Large intestine (tissue), 3 donors: ENCODE data around the gene KDM4B. TPM values are rescaled to one million over a fixed set of nuclear protein-coding genes. Genes with fewer than 3 reads are reported as not detected.

Experiments
- DNase-seq, 2 donors: peaks; one replicate each; pipeline versions ENCODE4 v3.0.0 to v3.0.0-alpha.2; 2013
- H3K27ac ChIP-seq: one replicate; pipeline ENCODE4 v1.5.1; 2013; ENCODE audit warnings: low read length
- H3K27me3 ChIP-seq: 2 replicates; pipeline ENCODE4 v1.6.1; 2013; ENCODE audit warnings: low read length; ENCODE audit not compliant: control insufficient read depth, insufficient read depth
- H3K36me3 ChIP-seq: 2 replicates; pipeline ENCODE4 v1.6.1; 2013; ENCODE audit warnings: low read length; ENCODE audit not compliant: control insufficient read depth, insufficient read depth
- H3K4me1 ChIP-seq: one replicate; pipeline ENCODE4 v1.6.1; 2013; ENCODE audit warnings: low read length; ENCODE audit not compliant: control insufficient read depth, insufficient read depth
- H3K4me3 ChIP-seq: one replicate; pipeline ENCODE4 v1.5.1; 2013; ENCODE audit warnings: low read length
- H3K9me3 ChIP-seq: one replicate; pipeline ENCODE4 v1.6.1; 2013; ENCODE audit warnings: mild to moderate bottlenecking, low read depth, low read length, moderate library complexity; ENCODE audit not compliant: control insufficient read depth
- WGBS: methylation state at CpG from one replicate; pipeline ENCODE4 v1.1.5; 2013; ENCODE audit warnings: low lambda C conversion rate; ENCODE audit not compliant: insufficient coverage; 5-methylcytosine and 5-hydroxymethylcytosine counted together
- polyA plus RNA-seq: library from polyadenylated mRNA; unstranded; fragments of 120-200 nt; gene quantifications from one replicate; pipeline ENCODE4 v1.2.1, GENCODE V29; 2013

KDM4B gene
- polyA plus RNA-seq, 1 donor = 13.7 TPM

DNA sequence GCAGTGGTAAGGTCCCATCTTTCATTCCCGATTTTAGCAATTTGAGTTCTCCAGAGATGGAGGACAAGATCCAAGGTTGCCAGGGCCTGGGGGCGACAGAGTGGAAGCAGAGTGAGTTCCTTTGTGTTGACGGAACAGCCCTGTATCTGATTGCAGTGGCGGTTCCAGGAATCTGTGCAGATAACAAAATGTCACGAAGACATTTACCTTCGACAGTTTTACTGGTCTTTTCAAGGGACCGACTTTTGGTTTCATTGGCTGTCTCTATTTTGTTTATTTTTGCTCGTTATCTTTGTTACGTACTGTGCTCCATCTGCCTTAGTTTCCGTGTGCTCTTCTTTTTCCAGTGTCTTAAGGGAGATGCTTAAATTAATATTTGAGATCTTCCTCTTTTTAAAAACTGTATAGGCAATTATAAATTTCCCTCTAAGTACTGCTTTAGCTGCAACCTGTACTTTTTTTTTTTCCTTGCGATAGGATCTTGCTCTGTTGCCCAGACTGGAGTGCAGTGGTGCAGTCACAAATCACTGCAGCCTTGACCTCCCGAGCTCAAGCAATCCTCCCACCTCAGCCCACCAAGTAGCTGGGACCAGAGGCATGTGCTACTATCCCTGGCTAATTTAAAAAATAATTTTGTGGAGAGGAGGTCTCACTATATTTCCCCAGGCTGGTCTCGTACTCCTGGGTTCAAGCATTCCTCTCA lies 23.2 kb downstream of the KDM4B start:
- WGBS = 26% methylated on average over 3 of the region's 13 CpGs
- Histone ChIP-seq H3K36me3 (peaks cover 4% of the 10 kb centered on the region), H3K9me3 (no peaks in the 10 kb centered on the region), H3K27ac (no peak overlapping the region), H3K4me1 (no peaks in the 10 kb centered on the region), H3K27me3 (no peaks in the 10 kb centered on the region), H3K4me3 (no peak overlapping the region)
- no peak for DNase-seq

DNA sequence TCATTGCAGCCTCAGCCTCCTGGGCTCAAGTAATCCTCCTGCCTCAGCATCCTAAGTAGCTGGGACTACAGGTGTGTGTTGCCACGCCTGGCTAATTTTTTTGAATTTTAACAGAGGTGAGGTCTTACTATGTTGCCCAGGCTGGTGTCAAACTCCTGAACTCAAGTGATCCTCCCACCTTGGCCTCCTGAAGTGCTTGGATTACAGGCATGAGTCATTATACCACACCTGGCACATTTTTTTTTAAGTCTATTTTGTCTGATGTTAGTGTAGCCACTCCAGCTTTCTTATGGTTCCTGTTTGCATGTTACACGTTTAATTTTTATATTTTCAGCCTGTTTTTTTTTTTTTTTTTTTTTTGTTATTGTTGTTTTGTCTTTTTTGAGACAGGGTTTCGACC lies 24.8 kb downstream of the KDM4B start:
- Histone ChIP-seq H3K4me1 (no peaks in the 10 kb centered on the region), H3K27me3 (no peaks in the 10 kb centered on the region), H3K9me3 (no peaks in the 10 kb centered on the region), H3K4me3 (no peak overlapping the region), H3K27ac (no peak overlapping the region), H3K36me3 (peaks cover 6% of the 10 kb centered on the region)
- WGBS = 83% methylated on average over 1 of the region's 3 CpGs
- DNase-seq = no peak

DNA sequence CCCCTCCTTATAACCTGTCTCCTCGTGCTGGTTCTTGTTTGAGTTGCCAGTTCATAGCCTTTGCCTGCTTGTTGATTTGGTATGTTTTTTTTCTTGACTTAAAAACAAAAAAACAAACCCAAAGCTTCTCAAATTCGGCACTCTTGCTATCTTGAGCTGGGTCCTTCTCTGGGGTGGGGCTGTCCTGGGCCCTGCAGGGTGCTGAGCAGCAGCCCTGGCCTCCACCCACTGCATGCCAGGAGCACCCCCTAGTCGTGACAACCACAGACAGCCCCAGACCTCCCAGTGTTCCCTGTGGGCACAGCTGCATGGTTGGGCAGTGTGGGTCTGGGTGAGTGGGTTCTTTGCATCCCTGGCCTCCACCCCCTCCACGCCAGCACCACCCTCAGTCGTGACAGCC lies 27.8 kb downstream of the KDM4B start:
- H3K27me3 ChIP-seq = no peaks in the 10 kb centered on the region
- no peaks in the 10 kb centered on the region for H3K9me3 ChIP-seq
- 100% methylated on average over 1 of the region's 5 CpGs for WGBS
- H3K27ac ChIP-seq = no peak overlapping the region
- H3K4me1 ChIP-seq = no peaks in the 10 kb centered on the region
- H3K36me3 ChIP-seq = peaks cover 6% of the 10 kb centered on the region
- H3K4me3 ChIP-seq = no peak overlapping the region
- no peak for DNase-seq

DNA sequence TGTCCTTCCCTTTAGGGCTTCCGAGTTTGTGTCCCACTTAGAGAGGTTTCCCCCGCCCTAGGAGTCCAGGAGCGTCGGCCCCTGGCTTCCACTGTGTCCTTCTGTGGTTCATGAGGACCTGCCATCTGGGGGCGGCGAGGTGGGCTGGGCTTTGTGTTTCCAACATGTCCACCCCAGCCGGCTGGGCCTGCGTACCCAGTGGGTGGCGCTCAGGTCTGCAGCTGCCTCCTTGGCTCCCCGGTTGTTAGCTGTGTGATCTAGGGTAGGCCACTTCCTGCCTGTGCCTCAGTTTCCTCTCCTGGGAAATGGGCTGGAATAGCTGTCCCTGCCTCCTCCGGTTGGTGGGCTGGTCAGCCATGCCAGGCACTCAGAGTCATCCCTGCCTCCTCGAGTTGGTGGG lies 28.4 kb downstream of the KDM4B start:
- Histone ChIP-seq H3K27ac (no peak overlapping the region), H3K4me3 (no peak overlapping the region), H3K36me3 (peaks cover 6% of the 10 kb centered on the region), H3K27me3 (no peaks in the 10 kb centered on the region), H3K4me1 (no peaks in the 10 kb centered on the region), H3K9me3 (no peaks in the 10 kb centered on the region)
- no CpG with 5 or more reads among the region's 12 CpGs for WGBS
- DNase-seq = no peak

DNA sequence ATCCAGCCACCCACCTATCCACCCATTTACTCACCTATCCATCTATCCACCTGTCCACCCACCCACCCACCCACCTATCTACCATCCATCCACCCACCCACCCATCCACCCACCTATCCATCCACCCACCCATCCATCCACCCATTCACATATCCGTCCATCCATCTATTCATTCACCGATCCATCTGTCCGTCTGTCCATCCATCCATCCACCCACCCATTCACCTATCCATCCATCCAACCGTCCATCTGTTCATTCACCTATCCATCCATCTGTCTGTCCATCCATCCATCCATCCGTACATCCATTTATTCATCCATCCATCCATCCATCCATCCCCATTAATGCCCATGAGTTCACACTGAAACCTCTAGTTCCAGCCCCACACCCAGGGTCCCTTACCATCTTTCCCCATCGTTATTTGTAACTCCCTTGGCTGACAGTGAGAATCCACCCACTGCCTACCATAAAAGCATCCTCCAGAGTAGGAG lies 31.3 kb downstream of the KDM4B start:
- no peak for DNase-seq
- H3K4me1 ChIP-seq = no peaks in the 10 kb centered on the region
- no peak overlapping the region for H3K27ac ChIP-seq
- H3K4me3 ChIP-seq = no peak overlapping the region
- H3K9me3 ChIP-seq = no peaks in the 10 kb centered on the region
- WGBS = 100% methylated on average over 5 of the region's 6 CpGs
- peaks cover 6% of the 10 kb centered on the region for H3K36me3 ChIP-seq
- H3K27me3 ChIP-seq = no peaks in the 10 kb centered on the region

DNA sequence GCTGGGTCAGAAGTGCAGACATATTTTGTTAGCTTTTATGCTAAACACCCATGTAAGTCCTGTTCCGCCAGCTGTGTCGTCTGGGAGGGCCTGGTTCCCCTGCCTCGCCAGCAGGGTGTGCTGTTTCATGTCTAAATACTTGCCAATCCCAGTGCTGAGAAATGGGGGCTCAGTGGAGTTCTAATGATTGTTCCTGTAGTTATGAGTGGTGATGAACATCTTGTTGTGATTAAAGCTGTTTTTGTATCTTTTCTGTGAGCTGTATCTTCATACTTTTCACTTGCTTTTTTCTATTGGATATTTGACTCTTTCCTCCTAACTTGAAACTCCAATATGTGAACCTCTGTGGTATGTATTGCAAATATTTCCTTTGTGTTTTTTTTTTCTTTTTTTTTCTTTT lies 32.7 kb downstream of the KDM4B start:
- Histone ChIP-seq H3K27ac (no peak overlapping the region), H3K36me3 (peaks cover 6% of the 10 kb centered on the region), H3K4me3 (no peak overlapping the region), H3K4me1 (no peaks in the 10 kb centered on the region), H3K27me3 (no peaks in the 10 kb centered on the region), H3K9me3 (no peaks in the 10 kb centered on the region)
- DNase-seq = no peak
- WGBS = no CpG with 5 or more reads among the region's 3 CpGs

DNA sequence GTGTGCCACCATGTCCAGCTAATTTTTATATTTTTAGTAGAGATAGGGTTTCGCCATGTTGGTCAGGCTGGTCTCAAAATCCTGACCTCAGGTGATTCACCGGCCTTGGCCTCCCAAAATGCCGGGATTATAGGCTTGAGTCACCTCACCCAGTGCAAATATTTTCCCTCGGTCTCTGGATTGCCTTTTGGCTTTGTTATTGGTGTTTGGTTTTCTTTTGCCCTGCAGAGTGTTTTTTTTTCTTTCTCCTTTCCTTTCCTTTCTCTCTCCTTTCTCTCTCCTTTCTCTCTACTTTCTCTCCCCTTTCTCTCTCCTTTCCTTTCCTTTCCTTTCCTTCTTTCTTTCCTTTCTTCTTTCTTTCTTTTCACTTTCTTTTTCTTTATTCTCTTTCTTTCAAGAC lies 33.2 kb downstream of the KDM4B start:
- H3K36me3 ChIP-seq = peaks cover 3% of the 10 kb centered on the region
- H3K27ac ChIP-seq = no peak overlapping the region
- no peaks in the 10 kb centered on the region for H3K4me1 ChIP-seq
- H3K27me3 ChIP-seq = no peaks in the 10 kb centered on the region
- H3K4me3 ChIP-seq = no peak overlapping the region
- H3K9me3 ChIP-seq = no peaks in the 10 kb centered on the region
- no peak for DNase-seq
- WGBS = 40% methylated on average over 1 of the region's 4 CpGs

DNA sequence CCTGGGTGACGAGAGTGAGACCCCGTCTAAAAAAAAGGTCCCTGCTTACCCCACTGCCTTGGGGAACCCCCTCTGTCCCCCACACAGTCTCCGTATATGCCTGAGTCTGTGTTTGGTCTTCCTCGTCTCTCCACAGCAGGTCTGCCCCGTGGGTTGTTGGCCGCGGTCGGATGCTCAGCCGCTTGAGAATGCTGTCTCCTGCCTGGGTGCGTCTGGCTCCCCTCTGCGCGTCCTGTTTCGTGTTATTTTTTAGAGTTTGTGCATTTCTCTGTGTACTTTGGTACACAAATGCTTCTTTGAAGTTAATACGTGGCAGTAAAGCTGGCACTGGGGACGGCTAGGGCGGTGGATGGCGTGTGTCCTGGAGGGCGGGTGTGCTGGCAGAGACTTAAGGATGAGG lies 34.9 kb downstream of the KDM4B start:
- DNase-seq = no peak
- no peak overlapping the region for H3K27ac ChIP-seq
- H3K9me3 ChIP-seq = no peaks in the 10 kb centered on the region
- no peaks in the 10 kb centered on the region for H3K27me3 ChIP-seq
- H3K36me3 ChIP-seq = no peaks in the 10 kb centered on the region
- no peaks in the 10 kb centered on the region for H3K4me1 ChIP-seq
- H3K4me3 ChIP-seq = no peak overlapping the region
- WGBS = no CpG with 5 or more reads among the region's 18 CpGs

DNA sequence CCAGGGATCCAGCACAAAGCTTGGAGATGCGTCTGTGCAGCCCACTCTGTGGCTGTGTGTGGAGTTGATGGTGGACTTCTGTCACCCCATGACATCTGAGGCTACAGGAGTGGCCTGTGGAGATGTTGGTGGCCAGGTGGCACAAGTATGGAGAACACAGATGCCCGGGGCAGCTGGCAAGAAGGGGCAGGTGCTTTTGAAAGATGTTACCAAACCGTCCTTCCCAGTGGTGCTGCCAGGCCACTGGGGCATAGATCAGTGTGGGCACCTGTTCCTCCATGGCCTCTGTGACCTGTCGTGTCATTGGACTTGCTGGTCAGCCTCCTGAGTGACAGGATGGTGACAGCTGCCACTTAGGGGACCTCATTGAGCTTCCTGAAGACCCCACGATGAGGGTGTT lies 36.2 kb downstream of the KDM4B start:
- no peaks in the 10 kb centered on the region for H3K4me1 ChIP-seq
- H3K4me3 ChIP-seq = no peak overlapping the region
- no peaks in the 10 kb centered on the region for H3K36me3 ChIP-seq
- H3K9me3 ChIP-seq = no peaks in the 10 kb centered on the region
- DNase-seq = no peak
- no peak overlapping the region for H3K27ac ChIP-seq
- no CpG with 5 or more reads among the region's 5 CpGs for WGBS
- no peaks in the 10 kb centered on the region for H3K27me3 ChIP-seq

DNA sequence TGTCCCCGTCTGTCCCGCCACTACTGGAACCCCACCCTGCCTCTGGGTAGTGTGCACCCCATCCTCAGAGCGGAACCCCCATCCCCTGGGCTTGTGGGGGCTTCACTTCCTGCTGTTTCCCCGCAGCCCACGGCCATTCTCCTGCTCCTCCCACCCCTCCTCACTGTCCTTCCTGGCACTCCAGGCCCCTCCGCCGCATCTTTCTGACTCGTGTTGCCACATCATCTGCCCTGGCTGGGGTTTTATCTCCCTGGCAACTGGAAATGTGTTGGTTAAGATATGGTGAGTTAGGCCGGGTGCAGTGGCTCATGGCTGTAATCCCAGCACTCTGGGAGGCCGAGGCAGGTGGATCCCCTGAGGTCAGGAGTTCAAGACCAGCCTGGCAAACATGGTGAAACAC lies 37.3 kb downstream of the KDM4B start:
- no peaks in the 10 kb centered on the region for H3K27me3 ChIP-seq
- no peaks in the 10 kb centered on the region for H3K36me3 ChIP-seq
- no peak overlapping the region for H3K4me3 ChIP-seq
- DNase-seq = no peak
- no peaks in the 10 kb centered on the region for H3K4me1 ChIP-seq
- no peaks in the 10 kb centered on the region for H3K9me3 ChIP-seq
- WGBS = no CpG with 5 or more reads among the region's 10 CpGs
- no peak overlapping the region for H3K27ac ChIP-seq

DNA sequence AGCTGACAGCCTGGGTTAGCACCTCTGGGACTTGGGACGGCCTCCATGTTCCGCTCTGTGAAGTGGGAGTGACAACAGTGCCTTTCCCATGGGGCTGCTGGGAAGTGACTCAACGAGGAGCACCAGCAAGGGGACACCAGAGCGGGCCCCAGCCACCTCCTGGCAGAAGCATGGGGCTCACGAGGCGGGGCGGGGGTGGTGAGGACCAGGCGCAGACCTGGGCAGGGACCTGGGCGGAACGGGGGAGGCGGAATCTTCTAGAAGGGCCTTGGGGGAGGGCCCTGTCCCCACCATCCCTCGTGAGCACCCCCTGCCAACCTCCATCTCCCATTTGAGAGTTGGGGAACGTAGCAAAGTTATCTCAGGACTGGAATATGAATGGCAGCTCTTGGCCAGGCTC lies 37.9 kb downstream of the KDM4B start:
- DNase-seq = no peak
- Histone ChIP-seq H3K27me3 (no peaks in the 10 kb centered on the region), H3K9me3 (no peaks in the 10 kb centered on the region), H3K4me3 (no peak overlapping the region), H3K36me3 (no peaks in the 10 kb centered on the region), H3K27ac (no peak overlapping the region), H3K4me1 (no peaks in the 10 kb centered on the region)
- no CpG with 5 or more reads among the region's 13 CpGs for WGBS
